NCI-H1436 (cell line): ENCODE data around the gene PCDHGA8.
"Not testable (repeated sequence)": the region's sequence is repeated elsewhere in the genome, so short reads cannot be mapped to it uniquely, and the experiment has no call there.

Source experiments
- DNase-seq: peaks from one replicate; lab custom pipeline; 2025; lab: John Stamatoyannopoulos, UW

PCDHGA8 gene

GRCh38 chr5:141392429-141393198 is at the start of gene PCDHGA8:
Gene PCDHGA8 (plus strand): TSS chr5:141392633. CDS start chr5:141392814, 181 bp downstream.
- DNase-seq = no peak

GRCh38 chr5:141342773-141343172 is 49.7 kb upstream of the PCDHGA8 start:
- no peak for DNase-seq

GRCh38 chr5:141343242-141343952 is 49.0 kb upstream of the PCDHGA8 start, which contains the start of gene PCDHGA3:
Gene PCDHGA3 (plus strand): TSS chr5:141343829. CDS start chr5:141344034, 205 bp downstream.
- DNase-seq = no peak

GRCh38 chr5:141343953-141344463 is 48.4 kb upstream of the PCDHGA8 start:
- DNase-seq = no peak

GRCh38 chr5:141345327-141345726 is 47.1 kb upstream of the PCDHGA8 start:
- DNase-seq = no peak

GRCh38 chr5:141346017-141346416 is 46.4 kb upstream of the PCDHGA8 start:
- not testable (repeated sequence) for DNase-seq

GRCh38 chr5:141349917-141350619 is 42.4 kb upstream of the PCDHGA8 start, which contains the start of gene PCDHGB1:
Gene PCDHGB1 (plus strand): TSS chr5:141350099. CDS start chr5:141350261, 162 bp downstream.
- peak; percentile 39 for DNase-seq

GRCh38 chr5:141351591-141351990 is 40.8 kb upstream of the PCDHGA8 start:
- no peak for DNase-seq

- DNase-seq = no peak
Observed at GRCh38 chr5:141354900-141355469, 37.4 kb upstream of the PCDHGA8 start, which contains the start of gene PCDHGA4. Gene PCDHGA4 (plus strand): TSS chr5:141355021. CDS start chr5:141355108, 87 bp downstream.

GRCh38 chr5:141355641-141356040 is 36.8 kb upstream of the PCDHGA8 start:
- no peak for DNase-seq

GRCh38 chr5:141356133-141356532 is 36.3 kb upstream of the PCDHGA8 start:
- DNase-seq = no peak

- DNase-seq = no peak
Observed at GRCh38 chr5:141356950-141357349, 35.5 kb upstream of the PCDHGA8 start.

- no peak for DNase-seq
Observed at GRCh38 chr5:141359790-141360426, 32.5 kb upstream of the PCDHGA8 start, which contains the start of gene PCDHGB2. Gene PCDHGB2 (plus strand): TSS chr5:141359994. CDS start chr5:141360136, 142 bp downstream.

- no peak for DNase-seq
Observed at GRCh38 chr5:141360685-141361084, 31.7 kb upstream of the PCDHGA8 start.

GRCh38 chr5:141362719-141363118 is 29.7 kb upstream of the PCDHGA8 start:
- no peak for DNase-seq

- no peak for DNase-seq
Observed at GRCh38 chr5:141363952-141364660, 28.3 kb upstream of the PCDHGA8 start, which contains the start of gene PCDHGA5. Gene PCDHGA5 (plus strand): TSS chr5:141364162. CDS start chr5:141364331, 169 bp downstream.

- no peak for DNase-seq
Observed at GRCh38 chr5:141366016-141366896, 26.2 kb upstream of the PCDHGA8 start.

GRCh38 chr5:141369994-141370848 is 22.2 kb upstream of the PCDHGA8 start, which contains the start of gene PCDHGB3:
Gene PCDHGB3 (plus strand): TSS chr5:141370242. CDS start chr5:141370395, 153 bp downstream.
- no peak for DNase-seq
